Activated CD8-positive, alpha-beta memory T cell treated with anti-CD3 and anti-CD28 coated beads, Interleukin-2, amount 50 U/mL, for 1 hour (primary cell): ENCODE results near the gene CNTNAP2.

ENCODE experiments used
- DNase-seq: peaks from one replicate; pipeline ENCODE4 v3.0.0-alpha.2; 2020; ENCODE audit errors: extremely low read depth

The CNTNAP2 gene

DNA sequence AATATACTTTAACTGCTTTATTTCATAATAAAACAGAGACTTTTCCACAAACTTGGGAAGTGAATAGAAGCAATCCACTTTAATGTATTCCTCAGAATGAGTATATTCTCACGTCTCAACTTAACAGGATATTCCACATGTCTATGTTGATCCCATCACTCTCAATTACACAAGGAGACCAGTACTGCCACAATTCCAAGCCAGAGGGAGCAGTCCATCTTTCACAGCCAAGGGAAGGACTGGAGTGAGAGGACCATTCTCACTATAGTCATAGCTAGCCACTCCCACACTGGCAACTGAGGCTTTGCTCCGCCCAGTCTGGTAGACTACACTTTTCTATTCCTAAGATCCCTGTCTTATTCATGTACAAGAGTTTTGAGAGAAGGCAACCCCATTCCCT is 553.9 kb downstream of the CNTNAP2 start:
- DNase-seq = no peak

- DNase-seq = no peak
These were observed 564.9 kb downstream of the CNTNAP2 start for GRCh38 chr7:146681487-146681886.

GRCh38 chr7:146683439-146683838 is 566.8 kb downstream of the CNTNAP2 start:
- DNase-seq = no peak

- no peak for DNase-seq
These were observed 574.4 kb downstream of the CNTNAP2 start for GRCh38 chr7:146690987-146691386.

DNA sequence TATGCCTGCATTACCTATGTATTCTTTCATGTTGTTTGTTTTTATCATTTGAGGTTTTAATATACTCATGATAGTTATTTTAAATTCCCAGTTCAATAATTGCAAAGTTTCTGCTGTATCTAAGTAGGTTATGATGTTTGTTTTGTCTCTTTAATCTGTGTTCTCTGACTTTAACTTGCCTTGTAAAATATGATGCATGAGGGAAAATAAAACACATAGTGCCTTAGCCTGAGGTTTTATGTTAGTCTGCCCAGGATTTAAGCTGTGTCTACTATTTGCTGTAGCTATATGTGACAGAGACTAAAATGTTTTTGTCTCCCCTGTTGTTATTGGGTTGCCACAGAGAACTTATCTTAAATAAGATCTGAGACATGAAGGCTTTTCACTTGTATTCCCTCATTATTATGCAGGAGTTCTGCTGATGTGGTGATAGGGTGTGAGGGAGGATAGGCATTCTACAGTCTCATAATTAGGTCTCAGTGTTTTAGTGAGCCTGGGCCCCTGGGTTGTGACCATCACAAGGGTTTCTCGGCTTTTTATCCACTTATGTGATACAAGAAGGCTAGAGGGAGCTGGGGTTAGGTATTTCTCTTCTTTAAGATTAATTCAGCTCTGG is 582.5 kb downstream of the CNTNAP2 start:
- DNase-seq = no peak

DNA sequence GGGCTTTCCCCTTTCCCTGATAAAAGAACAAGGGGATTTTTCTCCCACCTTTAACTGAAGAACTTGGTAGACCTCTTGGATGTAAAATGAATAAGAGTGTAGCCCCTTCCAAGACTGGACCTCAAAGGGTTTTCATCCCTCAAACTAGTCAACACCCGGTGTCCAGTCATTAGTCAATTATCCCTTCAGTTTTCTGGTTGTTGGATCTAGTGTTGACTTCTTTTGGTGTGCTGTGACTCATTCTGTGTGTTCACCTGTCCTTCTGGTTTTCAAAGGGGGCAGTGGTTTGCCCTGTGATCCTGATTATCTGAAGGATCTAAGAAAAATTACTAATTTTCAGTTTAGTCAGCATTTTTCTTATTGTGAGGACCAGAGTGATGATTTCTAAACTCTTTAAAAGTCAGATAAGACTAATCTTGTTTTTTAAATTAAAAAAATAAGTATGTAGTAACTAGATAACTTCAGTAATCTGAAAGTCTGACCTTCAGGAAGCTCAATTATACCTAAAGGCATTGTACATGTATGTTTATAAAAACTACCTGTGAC is 583.5 kb downstream of the CNTNAP2 start:
- no peak for DNase-seq

GRCh38 chr7:146701166-146701565 is 584.6 kb downstream of the CNTNAP2 start:
- DNase-seq = no peak

DNA sequence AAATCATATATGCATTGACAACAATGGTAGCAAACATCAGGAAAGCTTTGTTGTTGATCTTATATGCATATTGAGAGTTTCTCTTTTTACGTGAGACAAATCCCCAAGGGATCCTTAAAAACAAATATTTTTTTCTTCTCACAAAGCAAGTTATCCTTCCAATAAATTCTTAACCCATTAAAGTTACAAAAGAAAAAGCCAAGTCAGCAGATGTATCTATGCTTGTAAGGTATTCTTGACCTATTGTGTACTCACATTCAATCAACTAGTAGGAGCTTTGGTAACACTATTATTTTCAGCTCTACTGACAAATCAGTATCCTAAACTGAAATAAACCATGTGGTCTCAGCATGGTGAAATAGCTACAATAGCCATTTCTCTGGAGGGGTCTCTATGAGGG is 586.3 kb downstream of the CNTNAP2 start:
- no peak for DNase-seq

GRCh38 chr7:146709451-146710027 is 592.9 kb downstream of the CNTNAP2 start:
- DNase-seq = no peak

GRCh38 chr7:146713205-146713604 is 596.6 kb downstream of the CNTNAP2 start:
- no peak for DNase-seq

DNA sequence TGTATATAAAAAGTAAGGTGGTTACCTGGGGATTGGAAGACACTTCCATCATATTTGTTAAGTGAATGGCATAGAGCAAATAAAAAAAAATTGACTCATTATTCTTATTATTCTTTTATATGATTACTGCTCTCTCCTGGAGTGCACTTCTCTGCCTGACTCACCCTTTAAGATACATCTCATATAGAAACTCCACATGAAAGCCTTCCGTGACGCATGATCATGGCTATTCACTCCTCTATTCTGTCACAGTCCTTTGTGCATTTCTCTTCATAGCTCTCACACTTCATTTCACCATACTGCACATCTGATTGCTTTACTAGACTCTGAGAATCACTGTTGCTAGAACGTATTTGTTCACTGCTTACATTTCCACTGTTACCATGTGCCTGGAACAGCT is 597.3 kb downstream of the CNTNAP2 start:
- DNase-seq = no peak

- no peak for DNase-seq
These were observed 603.6 kb downstream of the CNTNAP2 start for GRCh38 chr7:146720195-146720594.

- DNase-seq = no peak
These were observed 606.4 kb downstream of the CNTNAP2 start for GRCh38 chr7:146722986-146723385.

- DNase-seq = no peak
These were observed 608.9 kb downstream of the CNTNAP2 start for GRCh38 chr7:146725520-146725919.

GRCh38 chr7:146728141-146728540 is 611.5 kb downstream of the CNTNAP2 start:
- no peak for DNase-seq

- DNase-seq = no peak
These were observed 612.0 kb downstream of the CNTNAP2 start for GRCh38 chr7:146728611-146729010.

- DNase-seq = no peak
These were observed 614.6 kb downstream of the CNTNAP2 start for GRCh38 chr7:146731185-146731584.

- DNase-seq = no peak
These were observed 619.4 kb downstream of the CNTNAP2 start for GRCh38 chr7:146735992-146736391.

DNA sequence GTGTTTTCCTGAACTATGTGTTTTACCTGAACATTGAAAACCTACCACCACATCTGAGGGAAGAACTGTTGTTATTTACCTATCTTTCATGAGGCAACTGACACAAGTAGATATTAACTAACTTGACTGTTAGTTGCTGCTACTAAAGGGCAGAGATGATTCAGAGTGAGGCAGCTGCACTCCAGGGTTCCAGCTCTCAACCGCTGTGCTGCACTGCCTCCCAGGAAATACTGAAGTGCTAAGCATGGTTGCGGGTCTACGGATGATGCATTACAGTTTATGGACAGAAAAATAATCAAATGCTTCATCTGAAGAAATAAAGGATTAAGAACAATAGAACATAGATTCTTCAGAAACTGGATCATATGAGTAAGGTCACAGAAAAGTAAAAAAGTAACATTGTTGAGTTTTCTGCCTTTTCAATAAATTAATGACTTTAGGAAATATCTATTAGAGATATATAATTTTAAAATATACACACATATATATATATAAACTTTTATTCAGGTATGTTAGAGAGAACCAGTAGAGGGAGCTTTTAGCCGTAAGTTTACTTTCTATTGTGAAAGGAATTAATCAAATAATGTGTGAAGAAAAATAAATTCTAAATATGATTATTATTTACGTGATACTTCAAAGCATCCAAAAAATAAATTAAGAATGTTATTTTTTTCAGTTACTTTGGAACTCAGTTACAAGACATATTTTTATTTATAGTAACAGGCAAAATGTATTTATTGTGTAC is 620.0 kb downstream of the CNTNAP2 start:
- no peak for DNase-seq

DNA sequence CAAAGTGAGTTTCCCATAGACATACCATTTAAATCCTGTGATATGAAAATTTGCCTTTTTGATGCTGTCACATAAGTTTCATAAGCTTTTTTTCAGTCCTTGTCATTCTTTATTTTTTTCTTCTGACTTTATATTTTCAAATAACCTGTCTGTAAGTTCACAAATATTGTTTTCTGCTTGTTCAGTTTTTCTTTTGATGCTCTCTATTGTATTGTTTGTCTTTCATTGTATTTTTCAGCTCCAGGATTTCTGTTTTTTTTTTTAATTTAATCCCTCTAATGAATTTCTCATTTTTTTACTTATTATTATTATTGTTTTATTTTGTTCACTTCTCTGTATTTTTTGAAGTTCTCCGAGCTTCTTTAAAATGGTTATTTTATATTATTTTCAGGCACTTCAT is 623.4 kb downstream of the CNTNAP2 start:
- no peak for DNase-seq

DNA sequence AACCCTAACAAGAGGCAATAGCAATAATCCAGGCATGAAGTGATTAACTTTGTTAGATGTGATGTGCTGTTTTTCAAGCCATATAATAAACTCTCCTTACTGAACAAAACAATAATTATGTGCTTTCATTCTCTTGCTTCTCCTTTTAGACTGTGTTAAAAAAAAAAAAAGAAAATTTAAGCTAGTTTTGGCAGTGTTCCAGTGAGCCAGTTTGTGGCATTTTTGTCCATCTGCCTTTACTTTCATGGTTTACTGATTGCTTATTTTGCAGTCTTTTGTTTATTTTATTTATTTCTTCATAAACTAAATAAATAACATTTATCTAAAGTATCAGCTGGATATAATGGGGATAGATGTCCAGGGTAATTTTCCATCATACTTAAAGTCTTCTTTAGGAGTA is 625.3 kb downstream of the CNTNAP2 start:
- no peak for DNase-seq

GRCh38 chr7:146754385-146754784 is 637.8 kb downstream of the CNTNAP2 start:
- DNase-seq = no peak

DNA sequence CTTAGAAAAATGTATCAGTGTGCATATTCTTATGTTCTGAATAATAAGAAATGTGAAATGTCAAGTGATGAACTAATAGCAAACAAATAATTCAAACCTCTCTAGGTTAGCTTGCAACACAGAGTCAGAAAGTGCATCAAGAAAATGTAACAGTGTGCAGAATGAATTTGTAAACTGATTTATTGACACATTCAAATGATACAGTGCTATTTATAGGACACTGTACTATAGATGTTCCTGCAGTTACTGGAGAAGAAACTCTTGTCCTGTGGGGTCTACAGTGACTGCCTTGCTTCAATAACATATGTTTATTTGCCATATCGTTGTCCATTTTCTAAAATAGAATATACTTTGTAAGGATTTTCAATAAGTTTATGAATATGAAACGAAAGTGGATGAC is 639.0 kb downstream of the CNTNAP2 start:
- no peak for DNase-seq
